ENCODE data around the gene UBAC1. TPM values are rescaled to one million over a fixed set of nuclear protein-coding genes. Genes with fewer than 3 reads are reported as not detected.

UBAC1 gene
- total RNA-seq, 2 experiments from 2014 or later = 16.4 to 19.6 TPM

GRCh38 chr9:136007276-136007933 is 46.2 kb upstream of the UBAC1 start:
- TF ChIP-seq CTCF (IDR thresholded peaks at IDR 0.05) = no peak
- Histone ChIP-seq H3K9me3 (ENCODE audit: control insufficient read depth in 1 of 2, insufficient read depth in 1 of 2, low read length in 2 of 2) (no peaks in the 10 kb centered on the region), H3K4me1 (ENCODE audit: insufficient read depth, low read length) (no peaks in the 10 kb centered on the region), H3K36me3 (ENCODE audit: insufficient read depth, low read length) (peaks cover 6% of the 10 kb centered on the region), H3K27ac (ENCODE audit: low read depth in 1 of 2, low read length in 2 of 2) (no peak overlapping the region), H3K27me3 (ENCODE audit: control insufficient read depth in 1 of 2, insufficient read depth in 2 of 2, low read length in 2 of 2) (no peaks in the 10 kb centered on the region), H3K4me3 (ENCODE audit: low read length) (no peak overlapping the region)
- H3K9me3 Mint-ChIP-seq = no peaks in the 10 kb centered on the region
- H3K36me3 Mint-ChIP-seq (ENCODE audit: low read depth) = no peaks in the 10 kb centered on the region
- no peaks in the 10 kb centered on the region for H3K27me3 Mint-ChIP-seq
- H3K4me3 Mint-ChIP-seq = no peak overlapping the region
- no peaks in the 10 kb centered on the region for H3K4me1 Mint-ChIP-seq (ENCODE audit: low read depth)
- ChIA-PET CTCF (no interaction called here), POLR2A (no interaction called here)
- DNase-seq = no peak
- no peak for ATAC-seq (ENCODE audit: poor library complexity)
- no peak overlapping the region for H3K27ac Mint-ChIP-seq
- intact Hi-C loops (cut with DNase I, micrococcal nuclease) = no loop called here

DNA sequence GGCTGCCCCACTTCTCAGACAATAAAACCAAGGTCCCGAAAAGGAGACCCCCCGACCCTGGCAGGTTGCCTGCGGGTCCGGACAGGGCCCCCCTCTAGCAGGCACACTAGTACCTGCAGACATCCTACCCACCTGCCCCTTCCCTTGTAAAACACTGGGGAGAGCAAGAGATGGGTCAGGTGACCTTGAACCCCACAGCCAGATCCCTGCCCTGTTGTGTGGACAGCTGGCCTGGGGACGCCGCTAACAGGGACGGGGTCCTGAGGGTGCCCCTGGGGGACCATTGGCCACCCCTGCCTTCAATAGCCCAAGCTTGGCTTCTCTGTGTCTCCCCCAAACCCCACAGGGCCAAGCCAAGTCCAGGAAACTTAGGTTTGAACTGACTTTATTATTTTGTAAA is 45.0 kb upstream of the UBAC1 start:
- POLR2A ChIA-PET = no interaction called here
- no peaks in the 10 kb centered on the region for H3K36me3 Mint-ChIP-seq (ENCODE audit: low read depth)
- ATAC-seq (ENCODE audit: poor library complexity) (no peak), DNase-seq (no peak)
- H3K27ac ChIP-seq (ENCODE audit: low read depth in 1 of 2, low read length in 2 of 2) = no peak overlapping the region
- H3K27ac Mint-ChIP-seq = no peak overlapping the region
- no peaks in the 10 kb centered on the region for H3K9me3 Mint-ChIP-seq
- intact Hi-C loops (cut with DNase I, micrococcal nuclease) = no loop called here
- no peaks in the 10 kb centered on the region for H3K9me3 ChIP-seq (ENCODE audit: control insufficient read depth in 1 of 2, insufficient read depth in 1 of 2, low read length in 2 of 2)
- no peak overlapping the region for H3K4me3 Mint-ChIP-seq
- peaks cover 4% of the 10 kb centered on the region for H3K36me3 ChIP-seq (ENCODE audit: insufficient read depth, low read length)
- no peaks in the 10 kb centered on the region for H3K4me1 ChIP-seq (ENCODE audit: insufficient read depth, low read length)
- H3K4me1 Mint-ChIP-seq (ENCODE audit: low read depth) = no peaks in the 10 kb centered on the region
- no peaks in the 10 kb centered on the region for H3K27me3 Mint-ChIP-seq
- no peak overlapping the region for H3K4me3 ChIP-seq (ENCODE audit: low read length)
- H3K27me3 ChIP-seq (ENCODE audit: control insufficient read depth in 1 of 2, insufficient read depth in 2 of 2, low read length in 2 of 2) = no peaks in the 10 kb centered on the region
- TF ChIP-seq CTCF (IDR thresholded peaks at IDR 0.05) = no peak
- CTCF ChIA-PET = no interaction called here

GRCh38 chr9:136004712-136005111 is 43.5 kb upstream of the UBAC1 start:
- ATAC-seq (ENCODE audit: poor library complexity) (no peak), DNase-seq (no peak)
- H3K9me3 ChIP-seq (ENCODE audit: control insufficient read depth in 1 of 2, insufficient read depth in 1 of 2, low read length in 2 of 2) = no peaks in the 10 kb centered on the region
- Mint-ChIP-seq H3K36me3 (ENCODE audit: low read depth) (no peaks in the 10 kb centered on the region), H3K27me3 (no peaks in the 10 kb centered on the region), H3K27ac (no peak overlapping the region), H3K4me1 (ENCODE audit: low read depth) (no peaks in the 10 kb centered on the region), H3K4me3 (no peak overlapping the region), H3K9me3 (no peaks in the 10 kb centered on the region)
- no peaks in the 10 kb centered on the region for H3K36me3 ChIP-seq (ENCODE audit: insufficient read depth, low read length)
- H3K4me3 ChIP-seq (ENCODE audit: low read length) = no peak overlapping the region
- no peaks in the 10 kb centered on the region for H3K4me1 ChIP-seq (ENCODE audit: insufficient read depth, low read length)
- TF ChIP-seq CTCF (IDR thresholded peaks at IDR 0.05) = no peak
- no peaks in the 10 kb centered on the region for H3K27me3 ChIP-seq (ENCODE audit: control insufficient read depth in 1 of 2, insufficient read depth in 2 of 2, low read length in 2 of 2)
- intact Hi-C loops (cut with DNase I, micrococcal nuclease) = no loop called here
- POLR2A ChIA-PET = no interaction called here
- no peak overlapping the region for H3K27ac ChIP-seq (ENCODE audit: low read depth in 1 of 2, low read length in 2 of 2)
- CTCF ChIA-PET = no interaction called here
